Measurements from ENCODE around the gene JADE2.

The JADE2 gene

DNA sequence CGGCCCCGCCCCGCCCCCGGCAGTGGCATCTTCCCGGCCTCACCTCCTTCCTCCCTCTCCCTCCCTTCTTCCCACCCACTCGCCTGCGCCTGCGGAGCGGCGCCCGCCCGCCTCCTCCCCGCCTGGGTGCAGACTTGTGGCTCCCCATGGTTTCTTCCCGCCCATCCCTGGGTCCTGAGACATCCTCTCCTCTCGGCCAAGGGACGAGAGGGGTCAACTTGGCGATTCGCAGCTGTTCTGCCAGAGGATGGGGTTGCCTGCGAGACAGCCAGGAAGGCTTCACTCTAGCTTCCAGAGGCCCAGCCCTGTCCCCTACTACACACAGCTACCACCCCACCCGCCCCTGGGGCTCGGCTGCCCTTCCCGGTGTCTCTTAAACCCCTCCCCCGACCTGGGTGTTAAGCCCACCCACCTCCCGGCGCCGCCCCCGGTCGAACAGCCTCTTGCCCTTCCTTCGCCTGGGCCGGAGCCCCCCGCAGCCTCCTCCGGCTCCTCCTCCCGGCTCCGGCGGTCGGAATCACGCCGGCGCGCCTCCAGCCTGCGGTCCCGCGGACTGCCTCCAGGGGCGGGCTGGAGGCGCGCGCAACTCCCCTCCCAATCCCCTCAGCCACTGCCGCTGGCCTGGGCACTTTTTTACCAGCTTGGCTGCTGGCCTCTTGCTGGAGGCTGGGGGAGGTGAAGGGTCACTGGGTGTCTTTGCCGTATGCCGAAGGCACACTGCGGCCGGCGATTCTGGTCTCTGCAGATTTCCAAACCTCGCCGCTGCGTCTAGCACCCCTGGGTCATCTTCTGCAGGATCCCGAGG lies 1.9 kb downstream of the JADE2 start:
- peak; percentile 84 for DNase-seq (ENCODE audit: insufficient read length, low spot score)
- FAIRE-seq = no peak
- TF ChIP-seq, protein P1, sequence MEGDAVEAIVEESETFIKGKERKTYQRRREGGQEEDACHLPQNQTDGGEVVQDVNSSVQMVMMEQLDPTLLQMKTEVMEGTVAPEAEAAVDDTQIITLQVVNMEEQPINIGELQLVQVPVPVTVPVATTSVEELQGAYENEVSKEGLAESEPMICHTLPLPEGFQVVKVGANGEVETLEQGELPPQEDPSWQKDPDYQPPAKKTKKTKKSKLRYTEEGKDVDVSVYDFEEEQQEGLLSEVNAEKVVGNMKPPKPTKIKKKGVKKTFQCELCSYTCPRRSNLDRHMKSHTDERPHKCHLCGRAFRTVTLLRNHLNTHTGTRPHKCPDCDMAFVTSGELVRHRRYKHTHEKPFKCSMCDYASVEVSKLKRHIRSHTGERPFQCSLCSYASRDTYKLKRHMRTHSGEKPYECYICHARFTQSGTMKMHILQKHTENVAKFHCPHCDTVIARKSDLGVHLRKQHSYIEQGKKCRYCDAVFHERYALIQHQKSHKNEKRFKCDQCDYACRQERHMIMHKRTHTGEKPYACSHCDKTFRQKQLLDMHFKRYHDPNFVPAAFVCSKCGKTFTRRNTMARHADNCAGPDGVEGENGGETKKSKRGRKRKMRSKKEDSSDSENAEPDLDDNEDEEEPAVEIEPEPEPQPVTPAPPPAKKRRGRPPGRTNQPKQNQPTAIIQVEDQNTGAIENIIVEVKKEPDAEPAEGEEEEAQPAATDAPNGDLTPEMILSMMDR (IDR thresholded peaks at IDR 0.05; ENCODE audit: insufficient read depth, missing control alignments) = peak; percentile 45

DNA sequence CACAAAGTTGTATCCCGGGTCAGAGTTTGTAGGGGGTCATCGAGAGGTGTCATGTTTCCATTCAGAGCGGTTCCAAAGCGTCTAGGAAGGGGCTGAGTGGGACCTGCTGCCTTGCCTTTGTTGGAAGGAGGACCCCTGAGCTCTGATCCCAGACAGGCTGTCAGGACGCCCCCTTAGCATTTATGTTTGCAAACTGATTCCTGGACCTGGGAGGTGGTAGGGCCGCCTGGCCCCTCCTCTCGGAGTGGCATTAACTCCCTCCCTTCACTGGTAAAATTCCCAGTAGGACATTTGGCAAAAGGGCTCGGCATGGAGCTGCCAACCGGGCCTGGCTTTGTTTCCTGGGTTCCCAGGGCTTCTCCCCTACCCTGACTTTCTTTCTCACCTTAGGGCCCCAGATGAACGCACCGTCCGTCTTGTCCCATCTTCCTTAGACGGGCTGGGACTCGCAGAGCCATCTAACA lies 2.5 kb downstream of the JADE2 start:
- no peak for DNase-seq (ENCODE audit: insufficient read length, low spot score)

DNA sequence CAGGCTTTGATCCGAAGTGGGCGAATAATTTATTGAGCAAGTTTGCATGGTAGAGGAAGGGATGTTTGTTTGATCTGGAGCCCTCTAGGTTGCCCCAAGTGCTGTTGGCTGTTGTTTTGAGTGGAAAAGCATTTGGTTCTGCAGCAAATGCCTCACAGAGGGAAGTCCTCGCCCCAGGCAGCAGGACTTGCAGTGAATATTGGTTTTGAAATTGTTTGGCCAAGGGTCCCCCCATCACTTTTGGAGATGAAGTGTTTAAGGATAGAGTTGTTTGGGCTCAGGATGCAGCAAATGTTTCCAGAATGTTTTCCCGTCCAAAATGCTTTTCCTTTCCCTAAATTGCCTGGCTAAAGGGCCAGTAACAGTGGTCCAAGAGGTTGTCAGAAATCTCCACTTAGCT lies 3.1 kb downstream of the JADE2 start:
- no peak for FAIRE-seq
- TF ChIP-seq, protein P1 (IDR thresholded peaks at IDR 0.05; ENCODE audit: insufficient read depth, missing control alignments) = no peak

More for the DNA sequence above, 2.5 kb downstream of the JADE2 start:
- no peak for FAIRE-seq
- TF ChIP-seq, protein P1 (IDR thresholded peaks at IDR 0.05; ENCODE audit: insufficient read depth, missing control alignments) = no peak

DNA sequence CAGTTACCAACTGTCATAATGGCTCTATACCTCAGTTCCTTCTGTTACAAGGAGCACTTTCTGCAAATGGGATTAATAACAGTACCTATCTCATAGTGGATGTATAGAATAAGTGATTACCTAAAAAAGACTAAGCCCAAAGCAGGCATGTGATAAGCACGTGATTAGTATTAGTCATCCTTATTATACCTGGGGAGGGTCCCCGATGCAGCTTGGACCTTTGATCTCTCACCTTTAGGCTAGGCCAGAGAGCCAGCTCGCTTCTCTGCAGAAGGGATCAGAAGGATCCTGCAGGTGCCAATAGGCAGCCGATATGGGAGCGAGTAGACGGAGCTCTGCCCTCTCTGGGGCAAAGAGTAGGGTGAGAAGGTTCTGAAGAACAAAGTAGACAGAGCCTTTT lies 4.0 kb downstream of the JADE2 start:
- TF ChIP-seq, protein P1 (IDR thresholded peaks at IDR 0.05; ENCODE audit: insufficient read depth, missing control alignments) = no peak
- DNase-seq (ENCODE audit: insufficient read length, low spot score) (no peak), FAIRE-seq (no peak)

More for the DNA sequence above, 3.1 kb downstream of the JADE2 start:
- DNase-seq (ENCODE audit: insufficient read length, low spot score) = no peak

DNA sequence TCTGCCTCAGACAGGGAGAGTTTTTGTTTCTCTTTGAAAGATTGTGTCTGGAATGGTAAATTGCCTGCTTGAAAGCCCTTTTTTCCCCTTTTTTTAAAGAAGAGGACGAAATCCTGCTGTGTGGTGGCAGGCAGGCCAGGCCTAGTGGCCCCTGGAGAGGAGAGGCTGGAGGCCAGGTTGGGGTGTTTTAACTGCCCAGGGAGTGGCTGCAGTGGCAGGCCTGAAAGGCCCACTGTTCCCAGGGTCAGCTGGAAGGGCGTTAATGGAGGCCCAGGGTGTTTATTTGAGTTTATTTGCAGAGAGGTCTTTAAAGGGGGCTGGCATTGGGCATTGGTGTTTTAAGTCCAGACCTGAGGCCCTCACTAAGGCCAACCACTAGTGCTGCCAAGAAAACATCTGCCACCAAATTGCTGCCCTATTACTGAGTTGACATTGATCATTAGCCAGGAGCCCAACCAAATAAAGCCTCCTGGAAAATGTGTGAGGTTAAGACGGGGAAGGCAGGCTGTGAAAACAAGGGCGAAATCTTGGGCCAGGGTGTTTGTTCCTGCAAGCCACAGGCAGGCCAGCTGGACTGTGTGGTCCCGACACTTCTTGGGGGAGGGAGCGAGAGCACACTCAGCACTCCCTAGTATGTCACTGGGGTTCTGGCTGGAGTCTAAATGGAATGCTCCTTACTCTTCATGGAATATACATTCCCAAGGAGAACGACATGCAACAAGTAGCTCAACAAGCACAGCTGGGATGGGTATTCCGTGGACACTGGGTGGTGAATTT lies 5.0 kb downstream of the JADE2 start:
- no peak for FAIRE-seq
- DNase-seq (ENCODE audit: insufficient read length, low spot score) = no peak
- TF ChIP-seq, protein P1 (IDR thresholded peaks at IDR 0.05; ENCODE audit: insufficient read depth, missing control alignments) = no peak

DNA sequence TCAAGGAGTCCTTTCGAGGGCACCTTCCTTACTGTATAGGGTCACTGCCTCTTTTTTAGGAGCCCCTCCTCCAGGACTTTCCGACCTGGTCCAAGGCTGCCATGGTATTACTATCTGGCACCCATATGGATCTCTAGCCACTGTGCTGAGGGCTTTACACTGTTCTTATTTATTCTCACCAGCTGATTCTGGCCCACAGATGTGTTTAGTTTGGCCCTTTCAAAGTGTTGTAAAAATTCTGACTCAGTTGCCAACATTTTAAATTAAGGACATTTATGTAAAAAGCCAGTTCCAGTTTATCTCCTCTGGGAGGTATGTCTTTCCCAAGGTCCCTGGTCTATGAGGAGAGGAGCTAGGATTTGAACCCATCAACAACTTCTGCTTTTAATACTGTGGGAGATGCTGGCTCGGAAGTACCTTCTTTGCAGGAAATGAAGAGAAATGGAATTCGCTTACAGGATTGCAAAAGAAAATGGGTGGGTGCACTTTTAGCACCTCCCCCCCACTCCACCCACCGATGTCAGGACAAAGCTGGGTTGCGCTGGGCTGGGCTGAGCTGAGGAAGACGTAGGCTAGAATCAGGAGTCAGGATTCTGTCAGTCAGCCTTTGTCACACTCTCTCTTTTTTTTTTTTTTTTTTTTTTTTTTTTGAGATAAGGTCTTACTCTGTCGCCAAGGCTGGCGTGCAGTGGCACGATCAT lies 7.8 kb downstream of the JADE2 start:
- DNase-seq (ENCODE audit: insufficient read length, low spot score) (no peak), FAIRE-seq (no peak)
- TF ChIP-seq, protein P1 (IDR thresholded peaks at IDR 0.05; ENCODE audit: insufficient read depth, missing control alignments) = no peak

All from D721Med (cell line).